ENCODE results near the gene STX8.

The STX8 gene

GRCh38 chr17:9537177-9537776 is 38.3 kb downstream of the STX8 start:
- no peak overlapping the region for H3K4me3 ChIP-seq (ENCODE audit: low read depth, low read length)
- no peak for DNase-seq (ENCODE audit: low read depth, low spot score)
- in situ Hi-C loops (cut with HindIII; ENCODE audit: low sequenced_read_pairs) = no loop called here
- no peak for TF ChIP-seq CTCF (IDR thresholded peaks at IDR 0.05; ENCODE audit: low read depth, low read length)

GRCh38 chr17:9536061-9536460 is 39.6 kb downstream of the STX8 start:
- no peak for DNase-seq (ENCODE audit: low read depth, low spot score)
- TF ChIP-seq CTCF (IDR thresholded peaks at IDR 0.05; ENCODE audit: low read depth, low read length) = no peak
- no peak overlapping the region for H3K4me3 ChIP-seq (ENCODE audit: low read depth, low read length)
- in situ Hi-C loops (cut with HindIII; ENCODE audit: low sequenced_read_pairs) = no loop called here

GRCh38 chr17:9533441-9533840 is 42.2 kb downstream of the STX8 start:
- no peak overlapping the region for H3K4me3 ChIP-seq (ENCODE audit: low read depth, low read length)
- no peak for DNase-seq (ENCODE audit: low read depth, low spot score)
- TF ChIP-seq CTCF (IDR thresholded peaks at IDR 0.05; ENCODE audit: low read depth, low read length) = no peak
- in situ Hi-C loops (cut with HindIII; ENCODE audit: low sequenced_read_pairs) = no loop called here

GRCh38 chr17:9532715-9533114 is 42.9 kb downstream of the STX8 start:
- DNase-seq (ENCODE audit: low read depth, low spot score) = no peak
- in situ Hi-C loops (cut with HindIII; ENCODE audit: low sequenced_read_pairs) = no loop called here
- H3K4me3 ChIP-seq (ENCODE audit: low read depth, low read length) = no peak overlapping the region
- no peak for TF ChIP-seq CTCF (IDR thresholded peaks at IDR 0.05; ENCODE audit: low read depth, low read length)

GRCh38 chr17:9531034-9531433 is 44.6 kb downstream of the STX8 start:
- no peak for TF ChIP-seq CTCF (IDR thresholded peaks at IDR 0.05; ENCODE audit: low read depth, low read length)
- in situ Hi-C loops (cut with HindIII; ENCODE audit: low sequenced_read_pairs) = no loop called here

GRCh38 chr17:9529033-9529700 is 46.5 kb downstream of the STX8 start:
- DNase-seq (ENCODE audit: low read depth, low spot score) = peak; percentile 41
- peak; percentile 71 for TF ChIP-seq CTCF (IDR thresholded peaks at IDR 0.05; ENCODE audit: low read depth, low read length)
- in situ Hi-C loops (cut with HindIII; ENCODE audit: low sequenced_read_pairs) = no loop called here
- no peak overlapping the region for H3K4me3 ChIP-seq (ENCODE audit: low read depth, low read length)

More at GRCh38 chr17:9531034-9531433, 44.6 kb downstream of the STX8 start:
- H3K4me3 ChIP-seq (ENCODE audit: low read depth, low read length) = no peak overlapping the region
- DNase-seq (ENCODE audit: low read depth, low spot score) = no peak
